ENCODE data around the gene ZNF362. TPM values are rescaled to one million over a fixed set of nuclear protein-coding genes. Genes with fewer than 3 reads are reported as not detected.

Gene ZNF362
- total and polyA plus RNA-seq, 2 of the 13 experiments (the other 11 are each of a cell fraction or from before 2014, with no cell fraction given), result 8.3 to 14.2 TPM

DNA sequence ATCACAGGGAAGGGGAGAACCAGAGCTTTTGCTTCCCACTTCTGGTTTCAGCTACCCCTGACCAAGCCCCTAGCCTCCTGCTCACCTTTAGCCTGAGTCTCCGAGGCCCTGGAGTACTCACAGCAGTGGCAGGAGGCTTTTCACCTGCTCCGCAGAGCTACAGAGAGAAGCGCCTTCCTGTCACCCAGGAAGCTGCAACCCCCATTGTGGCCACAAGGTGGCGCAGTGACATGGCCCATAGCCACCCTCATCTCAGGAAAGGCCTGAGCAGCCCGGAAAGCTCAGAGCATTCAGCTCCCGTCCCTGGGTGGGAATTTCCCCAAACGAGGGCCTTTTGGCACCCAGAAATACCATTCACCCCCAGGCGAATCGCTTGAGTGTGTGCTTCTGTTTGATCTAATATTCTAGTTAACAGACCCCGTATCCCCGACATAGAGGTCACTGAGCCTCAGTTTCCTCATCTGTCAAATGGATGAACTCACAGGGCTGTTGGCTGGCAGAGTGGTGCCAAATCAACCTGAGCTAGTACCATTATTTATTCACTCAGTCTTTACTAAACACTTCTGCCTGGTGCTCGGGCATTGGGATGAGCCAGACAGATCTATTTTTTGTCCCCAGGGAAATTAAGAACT, 39.3 kb downstream of the ZNF362 start (continued):
- TF ChIP-seq, protein P1, sequence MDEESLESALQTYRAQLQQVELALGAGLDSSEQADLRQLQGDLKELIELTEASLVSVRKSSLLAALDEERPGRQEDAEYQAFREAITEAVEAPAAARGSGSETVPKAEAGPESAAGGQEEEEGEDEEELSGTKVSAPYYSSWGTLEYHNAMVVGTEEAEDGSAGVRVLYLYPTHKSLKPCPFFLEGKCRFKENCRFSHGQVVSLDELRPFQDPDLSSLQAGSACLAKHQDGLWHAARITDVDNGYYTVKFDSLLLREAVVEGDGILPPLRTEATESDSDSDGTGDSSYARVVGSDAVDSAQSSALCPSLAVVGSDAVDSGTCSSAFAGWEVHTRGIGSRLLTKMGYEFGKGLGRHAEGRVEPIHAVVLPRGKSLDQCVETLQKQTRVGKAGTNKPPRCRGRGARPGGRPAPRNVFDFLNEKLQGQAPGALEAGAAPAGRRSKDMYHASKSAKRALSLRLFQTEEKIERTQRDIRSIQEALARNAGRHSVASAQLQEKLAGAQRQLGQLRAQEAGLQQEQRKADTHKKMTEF (CRISPR knock-in tag; IDR thresholded peaks at IDR 0.05), result 0 out of 2 replicates have a peak, but pooled peaks have one; percentile 28
- TF ChIP-seq, protein P2, sequence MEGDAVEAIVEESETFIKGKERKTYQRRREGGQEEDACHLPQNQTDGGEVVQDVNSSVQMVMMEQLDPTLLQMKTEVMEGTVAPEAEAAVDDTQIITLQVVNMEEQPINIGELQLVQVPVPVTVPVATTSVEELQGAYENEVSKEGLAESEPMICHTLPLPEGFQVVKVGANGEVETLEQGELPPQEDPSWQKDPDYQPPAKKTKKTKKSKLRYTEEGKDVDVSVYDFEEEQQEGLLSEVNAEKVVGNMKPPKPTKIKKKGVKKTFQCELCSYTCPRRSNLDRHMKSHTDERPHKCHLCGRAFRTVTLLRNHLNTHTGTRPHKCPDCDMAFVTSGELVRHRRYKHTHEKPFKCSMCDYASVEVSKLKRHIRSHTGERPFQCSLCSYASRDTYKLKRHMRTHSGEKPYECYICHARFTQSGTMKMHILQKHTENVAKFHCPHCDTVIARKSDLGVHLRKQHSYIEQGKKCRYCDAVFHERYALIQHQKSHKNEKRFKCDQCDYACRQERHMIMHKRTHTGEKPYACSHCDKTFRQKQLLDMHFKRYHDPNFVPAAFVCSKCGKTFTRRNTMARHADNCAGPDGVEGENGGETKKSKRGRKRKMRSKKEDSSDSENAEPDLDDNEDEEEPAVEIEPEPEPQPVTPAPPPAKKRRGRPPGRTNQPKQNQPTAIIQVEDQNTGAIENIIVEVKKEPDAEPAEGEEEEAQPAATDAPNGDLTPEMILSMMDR (CRISPR knock-in tag; IDR thresholded peaks at IDR 0.05), result peak; percentile 96
- TF ChIP-seq SMC3 (IDR thresholded peaks at IDR 0.05; ENCODE audit: low read length), result peak; percentile 88
- TF ChIP-seq ZNF501 (CRISPR knock-in tag; IDR thresholded peaks at IDR 0.05), result peak; percentile 56; the same call in 1 of the 2 replicates
- TF ChIP-seq ZNF747 (CRISPR knock-in tag; IDR thresholded peaks at IDR 0.05; ENCODE audit: borderline replicate concordance), result 0 out of 2 replicates have a peak, but pooled peaks have one; percentile 40
- TF ChIP-seq ZNF788 (CRISPR knock-in tag; IDR thresholded peaks at IDR 0.05; ENCODE audit: borderline replicate concordance), result peak; percentile 35; the same call in 1 of the 2 replicates
- TF ChIP-seq THAP11 (CRISPR knock-in tag; IDR thresholded peaks at IDR 0.05), result 0 out of 2 replicates have a peak, but pooled peaks have one; percentile 38
- TF ChIP-seq ZBTB38 (CRISPR knock-in tag; IDR thresholded peaks at IDR 0.05), result peak; percentile 54; the same call in 1 of the 2 replicates
- peak; percentile 43; the same call in 1 of the 2 replicates for TF ChIP-seq ETV5 (CRISPR knock-in tag; IDR thresholded peaks at IDR 0.05; ENCODE audit: borderline replicate concordance)
- TF ChIP-seq, protein P3, sequence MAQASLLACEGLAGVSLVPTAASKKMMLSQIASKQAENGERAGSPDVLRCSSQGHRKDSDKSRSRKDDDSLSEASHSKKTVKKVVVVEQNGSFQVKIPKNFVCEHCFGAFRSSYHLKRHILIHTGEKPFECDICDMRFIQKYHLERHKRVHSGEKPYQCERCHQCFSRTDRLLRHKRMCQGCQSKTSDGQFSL (CRISPR knock-in tag; IDR thresholded peaks at IDR 0.05), result no peak
- TF ChIP-seq, protein P4, sequence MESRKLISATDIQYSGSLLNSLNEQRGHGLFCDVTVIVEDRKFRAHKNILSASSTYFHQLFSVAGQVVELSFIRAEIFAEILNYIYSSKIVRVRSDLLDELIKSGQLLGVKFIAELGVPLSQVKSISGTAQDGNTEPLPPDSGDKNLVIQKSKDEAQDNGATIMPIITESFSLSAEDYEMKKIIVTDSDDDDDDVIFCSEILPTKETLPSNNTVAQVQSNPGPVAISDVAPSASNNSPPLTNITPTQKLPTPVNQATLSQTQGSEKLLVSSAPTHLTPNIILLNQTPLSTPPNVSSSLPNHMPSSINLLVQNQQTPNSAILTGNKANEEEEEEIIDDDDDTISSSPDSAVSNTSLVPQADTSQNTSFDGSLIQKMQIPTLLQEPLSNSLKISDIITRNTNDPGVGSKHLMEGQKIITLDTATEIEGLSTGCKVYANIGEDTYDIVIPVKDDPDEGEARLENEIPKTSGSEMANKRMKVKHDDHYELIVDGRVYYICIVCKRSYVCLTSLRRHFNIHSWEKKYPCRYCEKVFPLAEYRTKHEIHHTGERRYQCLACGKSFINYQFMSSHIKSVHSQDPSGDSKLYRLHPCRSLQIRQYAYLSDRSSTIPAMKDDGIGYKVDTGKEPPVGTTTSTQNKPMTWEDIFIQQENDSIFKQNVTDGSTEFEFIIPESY (CRISPR knock-in tag; IDR thresholded peaks at IDR 0.05), result peak; percentile 72; the same call in 1 of the 2 replicates
- peak; percentile 60 for TF ChIP-seq XRCC5 (optimal IDR thresholded peaks at IDR 0.05; ENCODE audit: low read length)

Data from HepG2 (cell line).